ENCODE data around the gene ZC3H18. TPM values are rescaled to one million over a fixed set of nuclear protein-coding genes. Genes with fewer than 3 reads are reported as not detected.

Gene ZC3H18
- total and polyA plus RNA-seq, 2 experiments from 2014 or later = 26.8 to 26.9 TPM

DNA sequence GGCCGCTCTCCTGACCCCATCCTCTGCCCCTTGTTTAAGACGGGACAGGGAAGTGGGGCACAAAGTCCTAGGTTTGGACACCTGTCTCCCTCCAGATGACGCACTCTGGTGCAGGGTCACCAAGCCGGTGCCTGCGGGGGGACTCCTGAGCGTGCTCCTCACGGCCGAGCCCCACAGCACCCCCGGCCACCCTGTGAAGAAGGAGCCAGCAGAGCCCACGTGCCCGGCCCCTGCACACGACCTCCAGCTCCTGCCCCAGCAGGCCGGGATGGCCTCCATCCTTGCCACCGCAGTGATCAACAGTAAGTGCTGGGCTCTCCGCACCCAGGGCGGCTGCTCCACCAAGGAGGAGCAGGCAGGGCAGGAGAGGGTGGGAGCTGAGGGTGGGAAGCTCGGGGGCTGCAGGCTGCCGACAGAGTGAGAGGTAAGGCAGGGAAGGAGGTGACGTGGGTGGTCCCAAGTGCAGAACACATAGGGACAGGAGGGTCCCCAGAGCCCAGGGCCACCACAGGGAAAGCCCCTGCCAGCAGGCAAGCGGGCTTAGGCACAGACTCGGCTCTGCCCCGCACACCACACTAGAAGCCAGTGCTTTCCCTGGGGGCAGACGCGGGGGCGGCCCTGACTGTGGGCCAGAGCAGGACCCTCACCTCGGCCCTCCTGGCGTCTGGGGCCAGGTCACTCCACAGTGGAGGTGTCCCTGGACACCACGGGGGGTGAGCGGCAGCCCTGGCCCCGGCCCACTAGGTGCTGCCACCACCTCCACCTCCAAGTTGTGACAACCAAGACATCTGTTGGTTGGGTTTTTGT is 42.1 kb upstream of the ZC3H18 start:
- no peak overlapping the region for H3K4me3 ChIP-seq
- H3K4me1 ChIP-seq (ENCODE audit: low read depth) = peaks cover 16% of the 10 kb centered on the region
- H3K27me3 ChIP-seq = no peaks in the 10 kb centered on the region
- no peak overlapping the region for H3K27ac ChIP-seq
- no peaks in the 10 kb centered on the region for H3K9me3 ChIP-seq (ENCODE audit: low read depth)
- DNase-seq (ENCODE audit: low read depth in 1 of 2, low spot score in 1 of 2) = no peak
- TF ChIP-seq, protein P1, sequence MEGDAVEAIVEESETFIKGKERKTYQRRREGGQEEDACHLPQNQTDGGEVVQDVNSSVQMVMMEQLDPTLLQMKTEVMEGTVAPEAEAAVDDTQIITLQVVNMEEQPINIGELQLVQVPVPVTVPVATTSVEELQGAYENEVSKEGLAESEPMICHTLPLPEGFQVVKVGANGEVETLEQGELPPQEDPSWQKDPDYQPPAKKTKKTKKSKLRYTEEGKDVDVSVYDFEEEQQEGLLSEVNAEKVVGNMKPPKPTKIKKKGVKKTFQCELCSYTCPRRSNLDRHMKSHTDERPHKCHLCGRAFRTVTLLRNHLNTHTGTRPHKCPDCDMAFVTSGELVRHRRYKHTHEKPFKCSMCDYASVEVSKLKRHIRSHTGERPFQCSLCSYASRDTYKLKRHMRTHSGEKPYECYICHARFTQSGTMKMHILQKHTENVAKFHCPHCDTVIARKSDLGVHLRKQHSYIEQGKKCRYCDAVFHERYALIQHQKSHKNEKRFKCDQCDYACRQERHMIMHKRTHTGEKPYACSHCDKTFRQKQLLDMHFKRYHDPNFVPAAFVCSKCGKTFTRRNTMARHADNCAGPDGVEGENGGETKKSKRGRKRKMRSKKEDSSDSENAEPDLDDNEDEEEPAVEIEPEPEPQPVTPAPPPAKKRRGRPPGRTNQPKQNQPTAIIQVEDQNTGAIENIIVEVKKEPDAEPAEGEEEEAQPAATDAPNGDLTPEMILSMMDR (IDR thresholded peaks at IDR 0.05; ENCODE audit: low read depth, low read length) = no peak
- H3K36me3 ChIP-seq = no peaks in the 10 kb centered on the region

DNA sequence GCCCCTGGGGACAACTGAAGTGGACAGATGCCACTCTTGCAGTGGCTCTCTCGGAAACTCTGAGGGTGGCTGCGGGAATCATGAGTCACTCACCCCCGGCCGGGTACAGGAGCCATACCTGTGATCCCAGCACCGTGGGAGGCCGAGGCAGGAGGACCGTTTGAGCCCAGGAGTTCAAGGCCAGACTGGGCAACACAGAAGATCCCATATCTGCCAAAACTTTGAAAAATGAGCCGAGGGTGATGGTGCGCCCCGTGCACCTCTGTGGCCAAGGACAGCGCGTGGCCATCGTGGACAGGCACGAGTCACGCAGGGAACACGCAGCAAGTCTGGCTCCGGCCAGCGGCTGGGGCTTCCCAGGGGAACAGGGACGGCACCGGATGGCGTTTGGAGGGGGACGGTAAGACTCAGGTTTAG is 41.3 kb upstream of the ZC3H18 start:
- TF ChIP-seq, protein P1 (IDR thresholded peaks at IDR 0.05; ENCODE audit: low read depth, low read length) = no peak
- no peak for DNase-seq (ENCODE audit: low read depth in 1 of 2, low spot score in 1 of 2)
- Histone ChIP-seq H3K4me3 (no peak overlapping the region), H3K27me3 (no peaks in the 10 kb centered on the region), H3K9me3 (ENCODE audit: low read depth) (no peaks in the 10 kb centered on the region), H3K36me3 (no peaks in the 10 kb centered on the region), H3K27ac (no peak overlapping the region), H3K4me1 (ENCODE audit: low read depth) (peaks cover 16% of the 10 kb centered on the region)

GRCh38 chr16:88529596-88529995 is 40.6 kb upstream of the ZC3H18 start:
- Histone ChIP-seq H3K27ac (no peak overlapping the region), H3K36me3 (no peaks in the 10 kb centered on the region), H3K9me3 (ENCODE audit: low read depth) (no peaks in the 10 kb centered on the region), H3K27me3 (no peaks in the 10 kb centered on the region), H3K4me3 (no peak overlapping the region), H3K4me1 (ENCODE audit: low read depth) (peaks cover 16% of the 10 kb centered on the region)
- no peak for DNase-seq (ENCODE audit: low read depth in 1 of 2, low spot score in 1 of 2)
- TF ChIP-seq, protein P1 (IDR thresholded peaks at IDR 0.05; ENCODE audit: low read depth, low read length) = no peak

- Histone ChIP-seq H3K4me3 (no peak overlapping the region), H3K9me3 (ENCODE audit: low read depth) (no peaks in the 10 kb centered on the region), H3K36me3 (no peaks in the 10 kb centered on the region), H3K4me1 (ENCODE audit: low read depth) (peaks cover 20% of the 10 kb centered on the region), H3K27ac (peak overlapping the region; percentile 81), H3K27me3 (no peaks in the 10 kb centered on the region)
- no peak for DNase-seq (ENCODE audit: low read depth in 1 of 2, low spot score in 1 of 2)
- TF ChIP-seq, protein P1 (IDR thresholded peaks at IDR 0.05; ENCODE audit: low read depth, low read length) = no peak
These were observed 39.9 kb upstream of the ZC3H18 start for GRCh38 chr16:88530051-88530857.

GRCh38 chr16:88530858-88531203 is 39.4 kb upstream of the ZC3H18 start:
- DNase-seq (ENCODE audit: low read depth in 1 of 2, low spot score in 1 of 2) = peak in 1 of 2 donors; percentile 38
- H3K4me3 ChIP-seq = no peak overlapping the region
- H3K27ac ChIP-seq = peak overlapping the region; percentile 81
- no peaks in the 10 kb centered on the region for H3K27me3 ChIP-seq
- TF ChIP-seq, protein P1 (IDR thresholded peaks at IDR 0.05; ENCODE audit: low read depth, low read length) = no peak
- peaks cover 20% of the 10 kb centered on the region for H3K4me1 ChIP-seq (ENCODE audit: low read depth)
- no peaks in the 10 kb centered on the region for H3K9me3 ChIP-seq (ENCODE audit: low read depth)
- no peaks in the 10 kb centered on the region for H3K36me3 ChIP-seq

Data from cardiac muscle cell (in vitro differentiated cells and primary cell).